Kidney (tissue), 14 donors: ENCODE results near the gene CEP85. TPM values are rescaled to one million over a fixed set of nuclear protein-coding genes. Genes with fewer than 3 reads are reported as not detected.

ENCODE experiments used
- DNase-seq, 5 donors: peaks; one replicate each; pipeline ENCODE4 v3.0.0-alpha.2; 2013 to 2020
- FAIRE-seq: peaks from 2 replicates; lab custom pipeline; 2012; peaks lifted over from hg19 to GRCh38; lab: Jason Lieb, UNC
- H3K27ac ChIP-seq, 2 donors: one replicate each; pipeline ENCODE4 v1.7.0; 2013; ENCODE audit warnings: low read depth in 2 of 2, low read length in 2 of 2, inconsistent platforms in 1 of 2
- H3K27me3 ChIP-seq: one replicate; pipeline ENCODE4 v1.7.1; 2013; ENCODE audit warnings: low read length, inconsistent platforms; ENCODE audit not compliant: control insufficient read depth, insufficient read depth
- H3K36me3 ChIP-seq, 3 donors: one replicate each; pipeline versions ENCODE4 v1.7.0 to v1.7.1; 2013; ENCODE audit warnings: low read length in 3 of 3, control low read depth in 1 of 3, inconsistent platforms in 1 of 3; ENCODE audit not compliant: insufficient read depth in 3 of 3, control insufficient read depth in 2 of 3
- H3K4me1 ChIP-seq, 3 donors: one replicate each; pipeline versions ENCODE4 v1.7.0 to v1.7.1; 2013; ENCODE audit warnings: low read length in 3 of 3, inconsistent platforms in 1 of 3, low read depth in 1 of 3; ENCODE audit not compliant: control insufficient read depth in 2 of 3, insufficient read depth in 2 of 3
- H3K4me3 ChIP-seq, 3 donors: one replicate each; pipeline versions ENCODE4 v1.7.0 to v1.8.1; 2013; ENCODE audit warnings: low read length in 3 of 3, control low read depth in 1 of 3, inconsistent platforms in 1 of 3
- H3K9ac ChIP-seq, 3 donors: one replicate each; pipeline versions ENCODE4 v1.7.0 to v1.7.1; 2013; ENCODE audit warnings: low read length in 3 of 3, control low read depth in 1 of 3, inconsistent platforms in 1 of 3
- H3K9me3 ChIP-seq, 3 donors: one replicate each; pipeline versions ENCODE4 v1.7.0 to v1.7.1; 2013; ENCODE audit warnings: low read length in 3 of 3, control low read depth in 1 of 3, inconsistent platforms in 1 of 3; ENCODE audit not compliant: control insufficient read depth in 2 of 3, insufficient read depth in 1 of 3
- CTCF ChIP-seq: IDR thresholded peaks from 3 replicates; pipeline ENCODE4 v1.5.1; 2012; ENCODE audit warnings: mild to moderate bottlenecking, moderate library complexity, borderline replicate concordance; ENCODE audit not compliant: insufficient read depth; ENCODE audit errors: extremely low read depth
- intact Hi-C: fragments of 100-400 bp; cut with DNase I; formaldehyde crosslinking; loops from one replicate; pipeline ENCODE4 v1.11.1; 2022
- polyA plus RNA-seq: library from polyadenylated mRNA; stranded (reverse); fragments of 350-450 nt; fragmentation: Illumina TruSeq; extraction: RNeasy Lipid Tissue Mini Kit (QIAGEN cat#74804); gene quantifications from one replicate; pipeline ENCODE4 v1.2.3, GENCODE V29; 2014; ENCODE audit warnings: low read depth, low replicate concordance; ENCODE audit not compliant: insufficient read depth
- total RNA-seq: library from RNA; stranded (reverse); fragmentation: NEBNext Ultra II Directional; extraction: Animal tissue kit (Norgen Biotek cat#: 25700); gene quantifications from one replicate; pipeline ENCODE4 v1.2.1, GENCODE V29; 2021
- donor health status: control.
- donor health status: control.
- donor health status: control.
- donor health status: control.
- donor health status: control.
- donor health status: DM: yes; HTN: yes; CAD: no.
- donor health status: Normal renal cell carcinoma (clear cell type).

The CEP85 gene
- total and polyA plus RNA-seq, 2 donors from 2014 or later = 8.4 to 8.5 TPM

- DNase-seq = peak; percentile 73 to 90 (median 86)
- intact Hi-C loops = no loop called here
- H3K27me3 ChIP-seq = no peaks in the 10 kb centered on the region
- no peak overlapping the region for H3K27ac ChIP-seq
- FAIRE-seq = no peak
- no peak overlapping the region for H3K9ac ChIP-seq
- H3K9me3 ChIP-seq = no peaks in the 10 kb centered on the region
- no peak overlapping the region for H3K4me3 ChIP-seq
- peaks cover 7 to 25% (median 22%) of the 10 kb centered on the region in 3 donors for H3K4me1 ChIP-seq
- H3K36me3 ChIP-seq = no peaks in the 10 kb centered on the region
- no peak for TF ChIP-seq CTCF
Observed at GRCh38 chr1:26281971-26282370, 48.0 kb downstream of the CEP85 start.

GRCh38 chr1:26282401-26282918, 48.5 kb downstream of the CEP85 start:
- peak in 1 of 5 donors; percentile 73 for DNase-seq
- no peak overlapping the region for H3K4me3 ChIP-seq
- intact Hi-C loops = no loop called here
- no peaks in the 10 kb centered on the region for H3K9me3 ChIP-seq
- no peaks in the 10 kb centered on the region for H3K36me3 ChIP-seq
- no peak overlapping the region for H3K27ac ChIP-seq
- FAIRE-seq = no peak
- peaks cover 7 to 20% (median 18%) of the 10 kb centered on the region in 3 donors for H3K4me1 ChIP-seq
- no peak for TF ChIP-seq CTCF
- no peaks in the 10 kb centered on the region for H3K27me3 ChIP-seq
- H3K9ac ChIP-seq = no peak overlapping the region

GRCh38 chr1:26283279-26283853, 49.4 kb downstream of the CEP85 start:
- no peak for TF ChIP-seq CTCF
- H3K27me3 ChIP-seq = no peaks in the 10 kb centered on the region
- H3K9me3 ChIP-seq = no peaks in the 10 kb centered on the region
- intact Hi-C loops = no loop called here
- no peak overlapping the region for H3K27ac ChIP-seq
- no peak overlapping the region for H3K9ac ChIP-seq
- H3K4me1 ChIP-seq = peaks cover 7 to 15% (median 11%) of the 10 kb centered on the region in 3 donors
- H3K4me3 ChIP-seq = no peak overlapping the region
- FAIRE-seq (no peak), DNase-seq (no peak)
- H3K36me3 ChIP-seq = no peaks in the 10 kb centered on the region
